Posterior vena cava (tissue), 2 donors: ENCODE data around the gene ZNF565. TPM values are rescaled to one million over a fixed set of nuclear protein-coding genes. Genes with fewer than 3 reads are reported as not detected.
"Not testable (repeated sequence)": the region's sequence is repeated elsewhere in the genome, so short reads cannot be mapped to it uniquely, and the experiment has no call there.

ENCODE experiments used
- DNase-seq: peaks from one replicate; pipeline ENCODE4 v3.0.0-alpha.2; 2020; ENCODE audit warnings: low spot score
- intact Hi-C, 2 donors: fragments of 100-400 bp; cut with DNase I; formaldehyde crosslinking; loops; one replicate each; pipeline versions ENCODE4 v1.14.1 to v1.14.2; 2022 to 2023
- long read RNA-seq, 2 donors: library from polyadenylated mRNA; unstranded; transcript quantifications; one replicate each; pipeline ENCODE4 v2.0.0, GENCODE V29; 2020 to 2021
- total RNA-seq, 2 donors: library from RNA; stranded (reverse); fragmentation: NEBNext Ultra II Directional; extraction: Animal tissue kit (Norgen Biotek cat#: 25700); gene quantifications; one replicate each; pipeline ENCODE4 v1.2.1, GENCODE V29; 2021
- donor health status: DM: yes; HTN: yes; CAD: no.
- donor health status: DM: yes; HTN: yes; CAD: no.

ZNF565 gene
- total RNA-seq = 1 to 10 TPM; 5.2 to 5.3 TPM
- long read RNA-seq, donor 1, partial matches to known transcripts = 0 of 14 reads
- long read RNA-seq, donor 1, other reads (novel, unspliced or antisense) = 11 of 14 reads
- long read RNA-seq, donor 2, transcript ZNF565-201 (5 exons, 2,023 nt) = major isoform, 9 of 26 reads
- long read RNA-seq, donor 2, transcript ZNF565-207 (4 exons, 1,217 nt) = minor isoform, 5 of 26 reads
- long read RNA-seq, donor 2, partial matches to known transcripts = 1 of 26 reads
- long read RNA-seq, donor 2, other reads (novel, unspliced or antisense) = 11 of 26 reads

- DNase-seq = peak; percentile 99
- intact Hi-C loops = no loop called here
Observed at GRCh38 chr19:36214386-36215275, at the start of gene ZNF565, which contains the start of gene ZNF146. ZNF565 (minus strand) TSS chr19:36214665; CDS start chr19:36201985, 12,680 bp downstream. ZNF146 (plus strand) TSS chr19:36215106; CDS start chr19:36236441, 21,335 bp downstream.

- intact Hi-C loops = no loop called here
- DNase-seq = no peak
Observed at GRCh38 chr19:36259211-36259610, 44.7 kb upstream of the ZNF565 start.

DNA sequence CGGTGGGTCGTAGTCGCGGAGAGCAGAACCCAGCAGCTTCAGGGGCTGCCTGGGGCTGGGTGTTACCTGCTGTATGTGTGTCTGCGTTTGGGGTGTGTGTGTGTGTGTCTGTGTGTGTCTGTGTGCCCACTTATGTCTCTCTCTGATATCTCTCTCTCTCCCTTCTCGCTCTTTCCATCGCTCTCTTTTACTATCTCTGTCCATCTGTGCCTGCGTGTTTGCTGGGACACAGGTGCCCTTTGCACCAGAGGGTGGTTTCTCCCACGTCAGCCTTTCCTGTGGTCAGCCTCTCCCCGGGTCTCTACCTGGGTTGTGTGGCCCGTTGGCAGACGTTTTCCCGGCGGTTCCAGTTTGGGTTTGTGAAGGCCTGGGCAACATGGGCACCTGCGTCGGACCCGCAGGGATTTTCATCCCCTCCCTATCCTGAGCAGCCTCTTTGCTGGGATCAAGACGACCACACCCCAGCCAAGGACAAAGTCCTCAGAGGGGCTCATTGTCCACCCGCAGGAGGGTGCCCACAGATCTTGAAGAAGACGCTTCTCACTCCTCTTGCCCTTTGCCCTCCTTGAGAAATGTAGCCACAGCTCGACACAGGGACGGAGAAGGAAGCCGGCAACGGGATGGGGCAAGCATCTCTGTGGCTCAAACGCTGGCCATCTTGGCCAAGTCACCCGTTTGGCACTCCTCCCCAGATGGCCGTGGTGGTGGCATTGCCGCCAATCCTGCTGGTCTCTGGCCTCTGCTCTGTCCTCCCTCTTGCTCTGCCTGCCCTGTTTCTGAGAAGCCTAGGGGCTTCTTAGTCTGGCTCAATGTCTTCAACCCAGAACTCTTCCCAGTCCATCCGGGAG lies 43.8 kb upstream of the ZNF565 start:
- no peak for DNase-seq
- intact Hi-C loops = no loop called here

- intact Hi-C loops = no loop called here
- no peak for DNase-seq
Observed at GRCh38 chr19:36257520-36257876, 43.0 kb upstream of the ZNF565 start.

DNA sequence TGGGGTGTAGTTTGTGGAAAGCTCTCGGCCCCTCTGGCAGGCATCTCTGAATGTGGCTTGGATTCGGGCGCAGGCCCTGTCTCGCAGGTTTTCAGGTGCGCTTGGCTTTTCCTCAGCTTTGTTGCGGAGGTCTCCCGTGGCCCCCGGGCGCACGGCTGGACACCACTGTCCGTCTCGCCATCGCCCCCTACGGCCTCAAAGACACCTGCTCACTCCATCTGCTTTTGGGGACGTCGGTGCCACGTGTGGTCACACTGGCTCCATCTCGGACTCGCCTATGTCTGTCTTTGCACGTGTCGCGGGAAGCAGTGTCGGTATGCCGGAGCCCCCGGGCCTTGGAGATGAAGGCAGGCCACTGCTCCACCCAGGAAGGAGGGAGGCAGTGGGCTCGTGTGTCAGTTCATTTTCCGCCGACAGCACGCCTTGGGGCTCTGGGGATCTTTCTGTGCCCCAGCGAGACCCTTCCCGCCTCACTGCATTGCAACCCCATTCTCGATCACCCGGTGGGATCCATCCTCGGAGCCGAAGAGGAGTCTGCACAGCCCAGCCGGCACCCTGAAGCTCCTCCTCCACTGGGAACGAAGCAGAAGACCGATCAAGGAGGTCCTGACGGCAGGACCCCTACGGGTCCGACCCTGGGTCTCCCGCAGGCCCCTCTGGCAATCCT lies 42.5 kb upstream of the ZNF565 start:
- intact Hi-C loops = no loop called here
- DNase-seq = no peak

GRCh38 chr19:36256064-36256463 lies 41.6 kb upstream of the ZNF565 start:
- intact Hi-C loops = no loop called here
- no peak for DNase-seq

- intact Hi-C loops = no loop called here
- no peak for DNase-seq
Observed at GRCh38 chr19:36255316-36255715, 40.9 kb upstream of the ZNF565 start.

DNA sequence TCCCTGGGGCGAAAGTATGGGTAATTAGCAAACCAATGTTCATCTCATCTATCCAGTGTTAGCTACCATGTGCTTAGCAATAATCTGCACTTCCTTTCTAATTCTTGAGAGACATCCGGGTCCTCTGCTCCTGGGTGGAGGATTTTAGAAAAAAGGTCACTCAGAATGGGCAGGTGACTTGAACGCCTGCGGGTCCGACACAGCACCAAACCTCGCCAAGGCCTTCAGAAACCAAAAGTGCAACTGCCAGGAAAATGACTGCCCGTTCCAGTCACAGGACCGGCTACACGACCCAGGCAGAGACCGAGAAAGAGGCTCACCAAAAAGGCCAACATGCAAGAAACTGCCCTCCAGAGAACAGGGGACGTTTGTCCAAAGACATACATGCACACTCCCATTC lies 40.4 kb upstream of the ZNF565 start:
- intact Hi-C loops = no loop called here
- no peak for DNase-seq

DNA sequence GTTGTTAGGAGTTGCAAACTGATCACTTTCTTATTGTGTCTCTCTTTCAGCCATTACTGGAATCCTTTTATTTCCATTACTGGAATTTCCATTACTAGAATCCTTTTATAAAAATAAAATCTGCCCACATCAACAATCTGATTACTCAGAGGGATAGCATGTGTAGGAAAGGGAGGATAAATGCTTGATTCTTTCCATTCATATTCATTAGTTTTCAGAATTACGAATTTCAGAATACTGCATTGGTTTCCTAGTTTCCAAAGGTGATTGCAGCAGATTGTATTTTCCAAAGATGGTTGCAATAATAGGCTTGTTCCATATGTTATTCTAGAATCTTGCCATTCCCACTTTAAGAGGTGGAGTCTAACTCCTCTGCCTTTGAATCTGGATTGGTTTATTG lies 37.6 kb upstream of the ZNF565 start:
- intact Hi-C loops = no loop called here
- no peak for DNase-seq

DNA sequence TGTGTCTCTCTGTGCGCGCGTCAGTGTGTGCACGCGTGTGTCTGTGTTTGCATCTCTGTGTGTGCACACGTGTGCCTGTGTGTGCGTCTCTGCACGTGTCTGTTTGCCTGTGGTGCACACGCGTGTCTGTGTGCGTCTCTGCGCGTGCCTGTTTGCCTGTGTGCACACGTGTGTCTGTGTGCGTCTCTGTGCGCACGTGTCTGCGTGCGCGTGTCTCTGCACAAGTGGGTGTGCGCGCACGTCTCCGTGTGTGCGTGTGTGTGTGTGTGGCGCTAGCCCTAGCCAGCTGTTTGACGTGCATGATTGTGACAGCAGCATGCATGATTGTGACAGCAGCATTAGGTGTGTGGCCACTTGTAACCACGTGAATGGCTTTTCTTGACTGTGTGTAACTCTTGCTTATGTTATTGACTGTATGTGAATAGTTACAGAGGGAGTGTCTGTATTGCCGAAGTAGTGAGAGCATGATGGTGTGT lies 31.6 kb upstream of the ZNF565 start:
- DNase-seq = no peak
- intact Hi-C loops = no loop called here

DNA sequence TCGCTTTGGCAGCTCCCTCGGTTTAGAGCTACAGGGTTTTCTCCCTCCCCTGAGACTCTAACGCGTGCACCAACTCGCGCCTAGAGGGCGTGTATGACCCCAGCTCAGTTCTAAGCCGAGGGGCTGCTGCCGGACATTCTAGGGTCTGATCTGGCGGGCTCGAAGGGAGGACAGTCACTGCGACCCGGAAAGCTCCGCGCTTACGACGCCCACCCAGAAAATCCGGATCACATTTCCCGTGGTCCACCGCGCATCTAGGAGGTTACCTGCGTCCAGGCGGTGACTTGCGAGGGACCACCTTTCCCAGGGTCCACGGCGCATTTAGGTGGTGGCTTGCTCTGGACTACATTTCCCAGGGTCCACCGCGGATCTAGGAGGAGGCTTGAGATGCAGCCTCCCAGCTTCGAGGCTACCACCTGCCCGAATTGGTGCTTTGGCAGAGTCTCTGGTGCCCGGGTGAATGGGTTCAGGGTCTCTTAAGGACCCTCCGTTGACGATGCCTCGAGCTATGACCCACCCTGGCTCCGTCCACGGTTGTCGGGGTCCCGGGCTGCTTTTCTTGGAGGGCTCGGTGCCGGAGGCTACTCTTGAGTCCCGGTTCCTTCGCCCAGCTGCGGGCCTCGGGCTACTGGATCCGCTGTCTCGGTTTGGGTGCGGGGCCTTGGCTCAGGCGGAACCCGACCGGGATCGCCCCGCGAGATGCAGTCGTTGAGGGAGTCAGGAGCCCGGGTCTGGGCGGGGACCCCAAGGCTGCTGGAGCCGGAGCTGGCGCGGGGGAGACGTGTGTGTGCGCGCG lies 30.9 kb upstream of the ZNF565 start:
- intact Hi-C loops = no loop called here
- DNase-seq = no peak

DNA sequence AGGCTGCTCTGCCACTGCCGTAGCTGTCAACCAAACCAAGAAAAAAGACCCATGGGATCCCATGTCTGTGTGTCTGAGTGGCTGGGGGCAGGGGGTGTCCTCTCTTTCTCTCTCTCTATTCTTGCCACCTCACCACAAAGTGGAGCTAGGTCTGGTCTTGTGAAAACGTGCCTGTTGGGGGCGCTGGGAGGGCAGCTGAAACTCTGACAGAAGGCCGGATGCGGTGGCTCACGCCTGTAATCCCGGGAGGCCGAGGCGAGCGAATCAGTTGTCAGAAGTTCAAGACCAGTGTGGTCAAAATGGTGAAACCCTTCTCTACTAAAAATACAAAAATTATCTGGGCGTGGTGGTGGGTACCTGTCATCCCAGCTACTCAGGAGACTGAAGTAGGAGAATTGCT lies 29.6 kb upstream of the ZNF565 start:
- no peak for DNase-seq
- intact Hi-C loops = no loop called here

DNA sequence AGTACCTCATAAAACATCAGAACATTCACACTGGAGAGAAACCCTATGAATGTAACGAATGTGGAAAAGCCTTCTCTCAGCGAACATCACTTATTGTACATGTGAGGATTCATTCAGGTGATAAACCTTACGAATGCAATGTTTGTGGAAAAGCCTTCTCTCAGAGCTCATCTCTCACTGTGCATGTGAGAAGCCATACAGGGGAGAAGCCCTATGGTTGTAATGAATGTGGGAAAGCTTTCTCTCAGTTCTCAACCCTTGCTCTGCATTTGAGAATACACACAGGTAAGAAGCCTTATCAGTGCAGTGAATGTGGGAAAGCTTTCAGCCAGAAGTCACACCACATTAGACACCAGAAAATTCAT lies 22.5 kb upstream of the ZNF565 start:
- no peak for DNase-seq

GRCh38 chr19:36236304-36236945 lies 22.0 kb upstream of the ZNF565 start:
- DNase-seq = no peak
- intact Hi-C loops = no loop called here

More for the DNA sequence above, 22.5 kb upstream of the ZNF565 start:
- intact Hi-C loops = no loop called here

DNA sequence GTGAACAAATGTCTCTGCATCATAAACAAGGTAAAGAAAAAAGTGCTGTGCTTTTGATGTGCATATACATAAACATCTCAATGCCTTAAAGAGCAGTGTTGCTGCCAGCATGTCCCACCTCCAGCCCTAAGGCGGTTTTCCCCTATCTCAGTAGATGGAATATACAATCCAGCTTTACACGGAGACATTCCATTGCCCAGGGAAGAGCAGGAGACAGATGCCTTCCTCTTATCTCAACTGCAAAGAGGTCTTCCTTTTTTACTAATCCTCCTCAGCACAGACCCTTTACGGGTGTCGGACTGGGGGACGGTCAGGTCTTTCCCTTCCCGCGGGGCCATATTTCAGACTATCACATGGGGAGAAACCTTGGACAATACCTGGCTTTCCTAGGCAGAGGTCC lies 19.2 kb upstream of the ZNF565 start:
- DNase-seq, intact Hi-C loops: not testable (repeated sequence)

- intact Hi-C loops = no loop called here
Observed at GRCh38 chr19:36225219-36225892, 10.9 kb upstream of the ZNF565 start.

DNA sequence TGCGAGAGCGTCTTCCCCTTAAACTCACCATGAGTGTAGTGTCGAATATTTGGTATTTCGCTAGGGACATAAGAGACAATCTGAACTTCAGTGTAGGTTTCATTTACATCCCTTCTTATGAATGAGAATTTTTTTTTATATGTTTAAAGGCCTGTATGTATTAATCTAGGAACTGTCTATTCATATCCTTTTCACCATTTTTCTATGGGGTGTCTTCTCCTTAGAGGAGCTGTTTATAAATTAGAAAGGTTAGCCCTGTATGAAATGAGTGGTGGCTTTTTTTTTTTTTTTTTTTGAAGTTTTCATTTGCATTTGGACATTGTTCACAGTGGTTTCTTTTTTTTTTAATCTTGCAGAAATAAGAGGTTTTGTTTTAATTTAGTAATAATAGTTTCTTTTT lies 8.0 kb upstream of the ZNF565 start:
- no peak for DNase-seq
- intact Hi-C loops = no loop called here

More at GRCh38 chr19:36225219-36225892, 10.9 kb upstream of the ZNF565 start:
- DNase-seq = no peak
